Spleen (tissue), 11 donors: Measurements from ENCODE around the gene PKD1. TPM values are rescaled to one million over a fixed set of nuclear protein-coding genes. Genes with fewer than 3 reads are reported as not detected.
"Not testable (repeated sequence)": the region's sequence is repeated elsewhere in the genome, so short reads cannot be mapped to it uniquely, and the experiment has no call there.

Source experiments
- DNase-seq: peaks from one replicate; pipeline ENCODE4 v3.0.0-alpha.2; 2020
- H3K27ac ChIP-seq, 8 donors: fragments of 200-600 bp; sonication (generic) in 7 of 8; 1 replicate in 4 of 8; 2 replicates in 4 of 8; pipeline versions ENCODE4 v1.5.0 to v1.8.0; 2016 to 2021; ENCODE audit warnings: inconsistent platforms in 4 of 8, mild to moderate bottlenecking in 4 of 8, moderate library complexity in 1 of 8
- H3K27me3 ChIP-seq, 7 donors: fragments of 200-600 bp; sonication (generic) in 6 of 7; replicated peaks in 1 of 7; 1 replicate in 4 of 7; 2 replicates in 3 of 7; pipeline versions ENCODE4 v1.5.0 to v1.8.0; 2016 to 2021; ENCODE audit warnings: inconsistent platforms in 3 of 7, mild to moderate bottlenecking in 1 of 7
- H3K36me3 ChIP-seq, 6 donors: fragments of 200-600 bp; sonication (generic) in 5 of 6; 1 replicate in 4 of 6; 2 replicates in 2 of 6; pipeline versions ENCODE4 v1.5.0 to v1.8.0; 2016 to 2021; ENCODE audit warnings: inconsistent platforms in 2 of 6
- H3K4me1 ChIP-seq, 6 donors: fragments of 200-600 bp; sonication (generic) in 5 of 6; 1 replicate in 3 of 6; 2 replicates in 3 of 6; pipeline versions ENCODE4 v1.5.0 to v1.8.0; 2016 to 2021; ENCODE audit warnings: inconsistent platforms in 3 of 6
- H3K4me3 ChIP-seq, 8 donors: fragments of 200-600 bp; sonication (generic) in 7 of 8; 1 replicate in 4 of 8; 2 replicates in 4 of 8; pipeline versions ENCODE4 v1.5.0 to v1.8.0; 2016 to 2021; ENCODE audit warnings: inconsistent platforms in 4 of 8, mild to moderate bottlenecking in 4 of 8, moderate library complexity in 2 of 8
- H3K9me3 ChIP-seq, 8 donors: fragments of 200-600 bp; sonication (generic) in 7 of 8; 1 replicate in 4 of 8; 2 replicates in 4 of 8; pipeline versions ENCODE4 v1.5.0 to v1.8.0; 2016 to 2021; ENCODE audit warnings: inconsistent platforms in 4 of 8
- WGBS, 5 donors: extraction: QIAGEN DNeasy Blood & Tissue Kit in 3 of 5; methylation state at CpG; one replicate each; pipeline versions ENCODE4 v1.1.5 to v1.1.7; 2013 to 2018; 5-methylcytosine and 5-hydroxymethylcytosine counted together
- intact Hi-C: fragments of 100-400 bp; cut with DNase I; formaldehyde crosslinking; loops from one replicate; pipeline ENCODE4 v1.15.0; 2023; ENCODE audit warnings: low total_unique reads
- polyA plus RNA-seq, 3 donors: library from polyadenylated mRNA; stranded (reverse); fragments of 200-250 nt; gene quantifications; one replicate each; pipeline ENCODE4 v1.2.1, GENCODE V29; 2013
- total RNA-seq, 7 donors: library from RNA; depleted of rRNA in 3 of 7; stranded (reverse); fragments of >200 nt in 3 of 7; fragmentation: NEBNext Ultra II Directional in 4 of 7; extraction: Animal tissue kit (Norgen Biotek cat#: 25700) in 4 of 7; gene quantifications; one replicate each; pipeline versions ENCODE4 v1.1.0 to v1.2.1, GENCODE V29; 2016 to 2021
- donor health status: healthy with polysubstance abuse.
- donor health status: DM: no; HTN: no; CAD: no; lungs with moderate emphysema.
- donor health status: DM: no; HTN: no; CAD: no.
- donor health status: Bipolar disorder and iron deficiency.
- donor health status: healthy.
- donor health status: DM: no; HTN: no; CAD: no.
- donor health status: DM: yes; HTN: yes; CAD: no.

The PKD1 gene
- total and polyA plus RNA-seq, 10 donors, result 14.0 to 124 (median 79.8) TPM

- DNase-seq, H3K9me3 ChIP-seq, intact Hi-C loops, H3K27ac ChIP-seq, H3K4me3 ChIP-seq, H3K27me3 ChIP-seq, H3K4me1 ChIP-seq: not testable (repeated sequence)
- H3K36me3 ChIP-seq, result peaks cover 0 to 88% (median 59%) of the 10 kb centered on the region in 6 donors
- 97 to 98% (median 97%) methylated on average over 12 to 73 of the region's 73 CpGs for WGBS, 5 donors
Observed at GRCh38 chr16:2108446-2109270, 27.0 kb downstream of the PKD1 start.

- H3K27me3 ChIP-seq, H3K4me3 ChIP-seq, H3K27ac ChIP-seq, H3K4me1 ChIP-seq, H3K9me3 ChIP-seq, intact Hi-C loops, DNase-seq: not testable (repeated sequence)
- peaks cover 0 to 89% (median 65%) of the 10 kb centered on the region in 6 donors for H3K36me3 ChIP-seq
- WGBS, 5 donors, result 92 to 99% (median 96%) methylated on average over 10 to 23 of the region's 23 CpGs
Observed at GRCh38 chr16:2107791-2108125, 27.9 kb downstream of the PKD1 start.

GRCh38 chr16:2107121-2107790 is 28.4 kb downstream of the PKD1 start:
- H3K27ac ChIP-seq, H3K27me3 ChIP-seq, DNase-seq, H3K9me3 ChIP-seq, intact Hi-C loops, H3K4me3 ChIP-seq, H3K4me1 ChIP-seq: not testable (repeated sequence)
- 86 to 94% (median 91%) methylated on average over 12 to 17 of the region's 17 CpGs for WGBS, 5 donors
- H3K36me3 ChIP-seq, result peaks cover 0 to 89% (median 68%) of the 10 kb centered on the region in 6 donors

GRCh38 chr16:2106211-2106610 is 29.5 kb downstream of the PKD1 start:
- H3K4me1 ChIP-seq, H3K4me3 ChIP-seq, H3K27ac ChIP-seq, intact Hi-C loops, DNase-seq, H3K9me3 ChIP-seq, H3K27me3 ChIP-seq: not testable (repeated sequence)
- peaks cover 0 to 89% (median 64%) of the 10 kb centered on the region in 6 donors for H3K36me3 ChIP-seq
- WGBS, 5 donors, result 91 to 100% (median 95%) methylated on average over 5 to 38 of the region's 38 CpGs

GRCh38 chr16:2105769-2106168 is 29.9 kb downstream of the PKD1 start:
- H3K9me3 ChIP-seq, intact Hi-C loops, H3K27ac ChIP-seq, H3K27me3 ChIP-seq, H3K4me3 ChIP-seq, H3K4me1 ChIP-seq, DNase-seq: not testable (repeated sequence)
- 71 to 94% (median 88%) methylated on average over 9 to 21 of the region's 22 CpGs for WGBS, 5 donors
- peaks cover 0 to 89% (median 64%) of the 10 kb centered on the region in 6 donors for H3K36me3 ChIP-seq

- H3K4me1 ChIP-seq, H3K4me3 ChIP-seq, intact Hi-C loops, H3K27ac ChIP-seq, DNase-seq, H3K27me3 ChIP-seq, H3K9me3 ChIP-seq: not testable (repeated sequence)
- H3K36me3 ChIP-seq, result peaks cover 0 to 89% (median 63%) of the 10 kb centered on the region in 6 donors
- WGBS, 5 donors, result 94 to 98% (median 96%) methylated on average over 8 to 21 of the region's 21 CpGs
Observed at GRCh38 chr16:2105291-2105690, 30.4 kb downstream of the PKD1 start.

GRCh38 chr16:2104464-2104863 is 31.2 kb downstream of the PKD1 start:
- H3K9me3 ChIP-seq, H3K4me1 ChIP-seq, H3K4me3 ChIP-seq, intact Hi-C loops, H3K27me3 ChIP-seq, DNase-seq, H3K27ac ChIP-seq: not testable (repeated sequence)
- WGBS, 5 donors, result 94 to 97% (median 96%) methylated on average over 10 to 18 of the region's 20 CpGs
- peaks cover 0 to 89% (median 64%) of the 10 kb centered on the region in 6 donors for H3K36me3 ChIP-seq
